HG03103 (cell line): ENCODE measurements around the gene GJD3.
A peak's percentile ranks its signal among the peaks of the same experiment; 100 is the strongest.

Source experiments
- ATAC-seq: cut with Tn5 transposase; IDR thresholded peaks from one replicate; pipeline ENCODE4 v1.9.1; 2021; ENCODE audit warnings: low read depth; ENCODE audit not compliant: unreplicated experiment

GJD3 gene

GRCh38 chr17:40325156-40326013, 39.2 kb downstream of the GJD3 start:
- ATAC-seq: no peak

- ATAC-seq: no peak
These were observed 40.9 kb downstream of the GJD3 start for GRCh38 chr17:40323391-40324381.

GRCh38 chr17:40322358-40323315, 41.9 kb downstream of the GJD3 start:
- no peak for ATAC-seq

- no peak for ATAC-seq
These were observed 42.6 kb downstream of the GJD3 start for GRCh38 chr17:40321961-40322357.

GRCh38 chr17:40321524-40321929, 43.0 kb downstream of the GJD3 start:
- ATAC-seq: no peak

- ATAC-seq: no peak
These were observed 43.6 kb downstream of the GJD3 start for GRCh38 chr17:40320756-40321523.

GRCh38 chr17:40319651-40320540, 44.6 kb downstream of the GJD3 start:
- no peak for ATAC-seq

GRCh38 chr17:40318830-40319391, 45.6 kb downstream of the GJD3 start:
- ATAC-seq: no peak

GRCh38 chr17:40317880-40318829, 46.4 kb downstream of the GJD3 start:
- peak; percentile 55 for ATAC-seq

- ATAC-seq: no peak
These were observed 47.1 kb downstream of the GJD3 start for GRCh38 chr17:40317345-40317873.

GRCh38 chr17:40316571-40317344, 47.8 kb downstream of the GJD3 start:
- ATAC-seq: no peak

- ATAC-seq: no peak
These were observed 48.6 kb downstream of the GJD3 start for GRCh38 chr17:40315678-40316570.

- ATAC-seq: no peak
These were observed 49.3 kb downstream of the GJD3 start for GRCh38 chr17:40315206-40315605.

GRCh38 chr17:40314584-40314956, 50.0 kb downstream of the GJD3 start:
- no peak for ATAC-seq
